DOHH2 (cell line): ENCODE results near the gene ARHGAP8.
"Not testable (repeated sequence)": the region's sequence is repeated elsewhere in the genome, so short reads cannot be mapped to it uniquely, and the experiment has no call there.

Experiments used
- H3F3A ChIP-seq: fragments of 200-600 bp; sonication (generic), shearing (Covaris generic); 2 replicates; pipeline ENCODE4 v1.6.0; 2016; ENCODE audit warnings: antibody characterized with exemption, mild to moderate bottlenecking; ENCODE audit not compliant: control insufficient read depth, insufficient read depth
- H3K27ac ChIP-seq: fragments of 200-600 bp; sonication (generic); 2 replicates; pipeline ENCODE4 v1.5.1; 2014; ENCODE audit warnings: low read depth, mild to moderate bottlenecking, low read length, moderate library complexity
- H3K27me3 ChIP-seq: fragments of 200-600 bp; sonication (generic); 2 replicates; pipeline ENCODE4 v1.6.1; 2014; ENCODE audit warnings: mild to moderate bottlenecking, low read length, mixed read lengths; ENCODE audit not compliant: control insufficient read depth
- H3K36me3 ChIP-seq: fragments of 200-600 bp; sonication (generic); 2 replicates; pipeline ENCODE4 v1.6.1; 2014; ENCODE audit warnings: mild to moderate bottlenecking, low read length, moderate library complexity, mixed read lengths; ENCODE audit not compliant: control insufficient read depth
- H3K4me1 ChIP-seq: fragments of 200-600 bp; sonication (generic); 2 replicates; pipeline ENCODE4 v1.6.1; 2014; ENCODE audit warnings: mild to moderate bottlenecking, low read length, mixed read lengths; ENCODE audit not compliant: control insufficient read depth
- H3K4me2 ChIP-seq: fragments of 200-600 bp; sonication (generic); 2 replicates; pipeline ENCODE4 v1.6.0; 2014; ENCODE audit warnings: mild to moderate bottlenecking, low read length, moderate library complexity
- H3K4me3 ChIP-seq: fragments of 200-600 bp; sonication (generic); 2 replicates; pipeline ENCODE4 v1.5.1; 2014; ENCODE audit warnings: mild to moderate bottlenecking, low read length, mixed read lengths
- H3K79me2 ChIP-seq: fragments of 200-600 bp; sonication (generic); 2 replicates; pipeline ENCODE4 v1.6.1; 2014; ENCODE audit warnings: mild to moderate bottlenecking, low read length, mixed read lengths; ENCODE audit not compliant: control insufficient read depth
- H3K9me2 ChIP-seq: fragments of 200-600 bp; sonication (generic); replicated peaks from 2 replicates; pipeline ENCODE4 v1.6.1; 2014; ENCODE audit warnings: mild to moderate bottlenecking, low read length, mixed read lengths; ENCODE audit not compliant: control insufficient read depth
- H3K9me3 ChIP-seq: fragments of 200-600 bp; sonication (generic); 2 replicates; pipeline ENCODE4 v1.6.1; 2014; ENCODE audit warnings: antibody characterized with exemption, low read length, mixed read lengths; ENCODE audit not compliant: control insufficient read depth, insufficient read depth
- H4K20me1 ChIP-seq: fragments of 200-600 bp; sonication (generic); 2 replicates; pipeline ENCODE4 v1.6.0; 2014; ENCODE audit warnings: low read depth, mild to moderate bottlenecking, antibody characterized with exemption, low read length, moderate library complexity; ENCODE audit not compliant: control insufficient read depth, insufficient read depth
- EZH2phosphoT487 ChIP-seq: fragments of 200-600 bp; sonication (generic); IDR thresholded peaks from 2 replicates; pipeline ENCODE4 v1.6.1; 2017; ENCODE audit warnings: borderline replicate concordance, mild to moderate bottlenecking, antibody characterized with exemption, low read length, moderate library complexity, mixed read lengths
- TF ChIP-seq, protein P1 (sequence below): fragments of 200-600 bp; sonication (generic); IDR thresholded peaks from one replicate; pipeline ENCODE4 v1.5.1; 2014; ENCODE audit warnings: antibody characterized with exemption, mild to moderate bottlenecking, low read depth, low read length; ENCODE audit not compliant: poor library complexity, severe bottlenecking

Gene ARHGAP8

GRCh38 chr22:44741929-44742328 lies 10.4 kb upstream of the ARHGAP8 start:
- H3F3A ChIP-seq, result no peaks in the 10 kb centered on the region
- no peak overlapping the region for H3K4me2 ChIP-seq
- no peak overlapping the region for H3K27ac ChIP-seq
- H3K36me3 ChIP-seq, result no peaks in the 10 kb centered on the region
- no peaks in the 10 kb centered on the region for H3K9me2 ChIP-seq
- no peaks in the 10 kb centered on the region for H3K9me3 ChIP-seq
- H3K4me1 ChIP-seq, result no peaks in the 10 kb centered on the region
- TF ChIP-seq, protein P1, sequence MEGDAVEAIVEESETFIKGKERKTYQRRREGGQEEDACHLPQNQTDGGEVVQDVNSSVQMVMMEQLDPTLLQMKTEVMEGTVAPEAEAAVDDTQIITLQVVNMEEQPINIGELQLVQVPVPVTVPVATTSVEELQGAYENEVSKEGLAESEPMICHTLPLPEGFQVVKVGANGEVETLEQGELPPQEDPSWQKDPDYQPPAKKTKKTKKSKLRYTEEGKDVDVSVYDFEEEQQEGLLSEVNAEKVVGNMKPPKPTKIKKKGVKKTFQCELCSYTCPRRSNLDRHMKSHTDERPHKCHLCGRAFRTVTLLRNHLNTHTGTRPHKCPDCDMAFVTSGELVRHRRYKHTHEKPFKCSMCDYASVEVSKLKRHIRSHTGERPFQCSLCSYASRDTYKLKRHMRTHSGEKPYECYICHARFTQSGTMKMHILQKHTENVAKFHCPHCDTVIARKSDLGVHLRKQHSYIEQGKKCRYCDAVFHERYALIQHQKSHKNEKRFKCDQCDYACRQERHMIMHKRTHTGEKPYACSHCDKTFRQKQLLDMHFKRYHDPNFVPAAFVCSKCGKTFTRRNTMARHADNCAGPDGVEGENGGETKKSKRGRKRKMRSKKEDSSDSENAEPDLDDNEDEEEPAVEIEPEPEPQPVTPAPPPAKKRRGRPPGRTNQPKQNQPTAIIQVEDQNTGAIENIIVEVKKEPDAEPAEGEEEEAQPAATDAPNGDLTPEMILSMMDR, result no peak
- TF ChIP-seq EZH2phosphoT487, result no peak
- no peaks in the 10 kb centered on the region for H4K20me1 ChIP-seq
- no peak overlapping the region for H3K4me3 ChIP-seq
- H3K27me3 ChIP-seq, result no peaks in the 10 kb centered on the region
- H3K79me2 ChIP-seq, result no peaks in the 10 kb centered on the region

DNA sequence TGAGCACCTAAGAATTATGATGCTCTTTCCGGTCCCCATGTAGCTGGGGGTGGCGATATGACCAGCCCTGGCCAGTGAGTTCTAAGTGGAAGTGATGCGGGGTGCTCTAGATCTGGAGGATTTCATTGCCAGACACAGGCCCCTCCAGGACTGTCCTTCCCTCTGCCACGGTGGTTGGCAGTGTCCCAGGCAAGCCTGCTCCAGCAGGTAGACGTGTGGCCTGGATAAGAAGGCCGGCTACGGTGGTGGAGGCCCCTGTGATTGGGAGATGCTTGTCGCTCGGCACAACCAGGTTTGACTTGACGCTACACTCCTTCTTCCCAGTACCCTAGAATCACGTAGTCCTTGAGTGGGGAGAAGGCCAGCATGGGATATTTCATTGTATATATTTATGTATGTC lies 9.1 kb upstream of the ARHGAP8 start:
- H3K79me2 ChIP-seq, result no peaks in the 10 kb centered on the region
- no peaks in the 10 kb centered on the region for H3K36me3 ChIP-seq
- no peaks in the 10 kb centered on the region for H3K27me3 ChIP-seq
- no peaks in the 10 kb centered on the region for H3F3A ChIP-seq
- H3K4me1 ChIP-seq, result no peaks in the 10 kb centered on the region
- no peak overlapping the region for H3K4me2 ChIP-seq
- no peaks in the 10 kb centered on the region for H3K9me3 ChIP-seq
- H3K27ac ChIP-seq, result no peak overlapping the region
- no peaks in the 10 kb centered on the region for H4K20me1 ChIP-seq
- H3K4me3 ChIP-seq, result no peak overlapping the region
- no peaks in the 10 kb centered on the region for H3K9me2 ChIP-seq
- TF ChIP-seq EZH2phosphoT487, result no peak

DNA sequence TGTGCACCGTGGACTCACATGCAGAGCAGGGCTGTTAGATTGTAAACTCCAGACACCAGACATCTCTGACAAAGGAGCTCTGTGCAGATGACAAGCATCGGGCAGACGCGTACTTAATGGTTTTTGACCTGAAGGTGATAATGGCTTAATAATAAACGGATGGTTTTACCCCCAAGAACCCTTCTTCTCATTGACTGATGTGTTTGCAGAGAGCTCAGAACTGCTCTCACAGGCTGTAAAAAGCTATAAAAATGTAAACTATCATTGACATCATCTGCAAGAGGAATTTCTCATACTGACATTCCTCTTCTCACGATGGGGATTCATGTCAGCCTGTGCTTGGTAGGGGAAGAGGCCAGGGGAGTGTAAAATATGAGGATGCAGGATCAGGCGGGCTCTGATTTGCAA lies 8.6 kb upstream of the ARHGAP8 start:
- H3K79me2 ChIP-seq, result no peaks in the 10 kb centered on the region
- H3K4me1 ChIP-seq, result no peaks in the 10 kb centered on the region
- H3K9me3 ChIP-seq, result no peaks in the 10 kb centered on the region
- no peaks in the 10 kb centered on the region for H3K27me3 ChIP-seq
- H4K20me1 ChIP-seq, result no peaks in the 10 kb centered on the region
- no peak overlapping the region for H3K4me3 ChIP-seq
- no peaks in the 10 kb centered on the region for H3K36me3 ChIP-seq
- H3K9me2 ChIP-seq, result no peaks in the 10 kb centered on the region
- H3K27ac ChIP-seq, result no peak overlapping the region
- no peak overlapping the region for H3K4me2 ChIP-seq
- TF ChIP-seq, protein P1, result no peak
- no peak for TF ChIP-seq EZH2phosphoT487
- no peaks in the 10 kb centered on the region for H3F3A ChIP-seq

DNA sequence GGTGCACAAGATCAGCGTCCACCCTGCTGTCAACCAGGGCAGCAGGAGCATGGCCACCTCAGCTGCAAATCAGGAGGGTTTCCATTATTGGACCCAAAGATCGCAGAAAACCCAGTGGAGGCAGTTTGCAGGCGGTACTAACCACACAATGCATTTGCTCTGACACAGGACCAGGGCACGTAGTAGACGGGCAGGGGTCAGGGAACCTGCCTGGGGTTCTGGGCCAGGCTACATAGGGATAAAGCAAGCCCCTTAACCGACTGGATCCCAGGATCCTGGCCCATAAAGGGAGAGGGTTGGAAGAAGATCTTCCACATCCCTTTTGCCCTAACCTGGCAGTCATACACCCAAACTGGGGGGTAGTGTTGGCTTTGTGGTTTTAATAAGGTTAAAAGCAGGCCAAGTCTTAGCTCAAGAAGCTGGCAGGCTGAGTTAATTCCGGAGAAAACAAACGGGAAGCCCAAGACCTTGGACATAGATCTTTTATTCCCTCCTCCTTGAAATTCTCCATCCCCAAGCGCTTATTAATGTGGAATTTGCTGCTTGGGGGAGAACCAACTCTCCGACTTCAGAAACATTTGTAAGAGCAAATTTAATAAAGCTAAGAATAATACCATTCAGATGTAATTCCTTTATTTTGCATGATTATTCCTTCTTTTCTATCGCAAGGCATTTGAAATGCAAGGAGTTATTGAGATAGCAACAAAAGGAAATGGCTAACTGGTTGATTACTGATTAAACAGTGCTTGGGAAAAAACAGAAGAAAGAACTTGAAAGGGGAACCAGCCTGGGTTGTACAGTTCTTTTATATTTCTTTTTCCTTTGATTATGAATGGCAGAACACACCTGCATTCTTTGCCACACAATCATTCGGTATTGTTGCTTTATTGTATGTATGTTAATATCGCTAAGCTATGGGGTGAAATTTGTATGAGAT lies 6.3 kb upstream of the ARHGAP8 start:
- no peaks in the 10 kb centered on the region for H3K27me3 ChIP-seq
- no peak overlapping the region for H3K4me2 ChIP-seq
- H3K4me3 ChIP-seq, result no peak overlapping the region
- H3K9me3 ChIP-seq, result no peaks in the 10 kb centered on the region
- H3K79me2 ChIP-seq, result no peaks in the 10 kb centered on the region
- H3K36me3 ChIP-seq, result no peaks in the 10 kb centered on the region
- no peaks in the 10 kb centered on the region for H3F3A ChIP-seq
- TF ChIP-seq EZH2phosphoT487, result no peak
- TF ChIP-seq, protein P1, result no peak
- no peaks in the 10 kb centered on the region for H4K20me1 ChIP-seq
- no peaks in the 10 kb centered on the region for H3K9me2 ChIP-seq
- no peaks in the 10 kb centered on the region for H3K4me1 ChIP-seq
- no peak overlapping the region for H3K27ac ChIP-seq

DNA sequence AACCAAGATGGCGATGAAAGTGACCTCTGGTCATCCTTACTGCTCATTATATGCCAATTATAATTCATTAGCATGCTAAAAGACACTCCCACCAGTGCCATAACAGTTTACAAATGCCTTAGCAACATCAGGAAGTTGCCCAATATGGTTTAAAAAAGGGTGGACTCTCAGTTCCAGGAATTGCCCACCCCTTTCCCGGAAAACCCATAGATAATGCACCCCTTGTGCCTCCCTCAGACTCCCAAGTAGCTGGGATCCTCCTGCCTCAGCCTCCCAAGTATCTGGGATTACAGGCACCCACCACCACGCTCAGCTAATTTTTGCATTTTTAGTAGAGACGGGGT lies 4.6 kb upstream of the ARHGAP8 start:
- not testable (repeated sequence) for H3K4me3 ChIP-seq, H3K79me2 ChIP-seq, H3K4me1 ChIP-seq, H3K27ac ChIP-seq, H3K36me3 ChIP-seq, H3K9me3 ChIP-seq, H3F3A ChIP-seq, H4K20me1 ChIP-seq, H3K27me3 ChIP-seq, H3K9me2 ChIP-seq, H3K4me2 ChIP-seq
